Esophagus muscularis mucosa (tissue), 4 donors: Measurements from ENCODE around the gene NRARP. TPM values are rescaled to one million over a fixed set of nuclear protein-coding genes. Genes with fewer than 3 reads are reported as not detected.
A peak's percentile ranks its signal among the peaks of the same experiment; 100 is the strongest.

Experiments used
- DNase-seq: peaks from one replicate; pipeline ENCODE4 v3.0.0-alpha.2; 2017; ENCODE audit errors: extremely low spot score
- H3K27ac ChIP-seq, 4 donors: fragments of 200-600 bp; sonication (generic); replicated peaks in 1 of 4; 1 replicate in 3 of 4; 2 replicates in 1 of 4; pipeline ENCODE4 v1.5.1; 2016 to 2019; ENCODE audit warnings: mild to moderate bottlenecking in 1 of 4
- H3K27me3 ChIP-seq, 4 donors: fragments of 200-600 bp; sonication (generic); one replicate each; pipeline versions ENCODE4 v1.5.1 to v1.6.0; 2016 to 2019
- H3K36me3 ChIP-seq, 4 donors: fragments of 200-600 bp; sonication (generic); one replicate each; pipeline ENCODE4 v1.5.1; 2016 to 2019
- H3K4me1 ChIP-seq, 4 donors: fragments of 200-600 bp; sonication (generic); one replicate each; pipeline ENCODE4 v1.5.1; 2016 to 2019
- H3K4me3 ChIP-seq, 4 donors: fragments of 200-600 bp; sonication (generic); 1 replicate in 2 of 4; 2 replicates in 2 of 4; pipeline ENCODE4 v1.5.1; 2016 to 2019; ENCODE audit warnings: mild to moderate bottlenecking in 4 of 4, moderate library complexity in 1 of 4
- H3K9me3 ChIP-seq, 4 donors: fragments of 200-600 bp; sonication (generic); 1 replicate in 3 of 4; 2 replicates in 1 of 4; pipeline ENCODE4 v1.5.1; 2016 to 2019
- CTCF ChIP-seq, 3 experiments: fragments of 200-600 bp in 2 of 3; fragments of 450-650 bp in 1 of 3; sonication (generic) in 2 of 3; IDR thresholded peaks; one replicate each; pipeline ENCODE4 v1.5.1; 2017 to 2019; ENCODE audit warnings: antibody characterized with exemption in 3 of 3, mild to moderate bottlenecking in 2 of 3, moderate library complexity in 1 of 3
- EP300 ChIP-seq: sonication (generic); formaldehyde crosslinking; IDR thresholded peaks from one replicate; pipeline ENCODE4 v1.6.1; 2017; ENCODE audit warnings: antibody characterized with exemption
- POLR2A ChIP-seq: fragments of 450-650 bp; IDR thresholded peaks from one replicate; pipeline ENCODE4 v1.6.1; 2017; ENCODE audit warnings: antibody characterized with exemption, moderate library complexity, mild to moderate bottlenecking, low read depth
- POLR2AphosphoS5 ChIP-seq, 2 donors: sonication (generic); formaldehyde crosslinking; IDR thresholded peaks; one replicate each; pipeline ENCODE4 v1.6.1; 2017; ENCODE audit warnings: antibody characterized with exemption in 2 of 2
- WGBS: methylation state at CpG from one replicate; pipeline ENCODE4 v1.1.5; 2018; 5-methylcytosine and 5-hydroxymethylcytosine counted together
- intact Hi-C: fragments of 100-400 bp; cut with DNase I; formaldehyde crosslinking; loops from one replicate; pipeline ENCODE4 v1.15.1; 2023
- total RNA-seq, 4 donors: library from RNA; depleted of rRNA; stranded (reverse); fragments of >200 nt; gene quantifications; one replicate each; pipeline versions ENCODE4 v1.1.0 to v1.2.1, GENCODE V29; 2016

NRARP gene
- total RNA-seq, 4 donors from 2014 or later: 2.9 to 10.3 (median 7.2) TPM

GRCh38 chr9:137305798-137306065 is 3.7 kb upstream of the NRARP start:
- Histone ChIP-seq H3K27me3 (peaks cover 0 to 86% (median 13%) of the 10 kb centered on the region in 4 donors), H3K27ac (peak overlapping the region; percentile 56 to 81 (median 66)), H3K4me3 (peak overlapping the region; percentile 34 to 44 (median 37)), H3K9me3 (no peaks in the 10 kb centered on the region), H3K36me3 (no peaks in the 10 kb centered on the region), H3K4me1 (peaks cover 55 to 67% (median 65%) of the 10 kb centered on the region in 4 donors)
- WGBS: 24% methylated on average over 7 of the region's 8 CpGs
- intact Hi-C loops: no loop called here
- no peak for DNase-seq
- TF ChIP-seq EP300: no peak
- TF ChIP-seq CTCF (IDR thresholded peaks at IDR 0.05): no peak
- TF ChIP-seq POLR2A: no peak
- no peak for TF ChIP-seq POLR2AphosphoS5 (IDR thresholded peaks at IDR 0.05)

GRCh38 chr9:137305060-137305797 is 3.2 kb upstream of the NRARP start:
- H3K4me3 ChIP-seq: peak overlapping the region; percentile 34 to 44 (median 37)
- peak overlapping the region; percentile 56 to 81 (median 66) for H3K27ac ChIP-seq
- WGBS: 26% methylated on average over 25 of the region's 36 CpGs
- intact Hi-C loops: no loop called here
- no peak for DNase-seq
- no peaks in the 10 kb centered on the region for H3K36me3 ChIP-seq
- peaks cover 0 to 91% (median 16%) of the 10 kb centered on the region in 4 donors for H3K27me3 ChIP-seq
- TF ChIP-seq CTCF (IDR thresholded peaks at IDR 0.05): peak in 1 of 3 experiments; percentile 26
- no peak for TF ChIP-seq EP300
- no peak for TF ChIP-seq POLR2A
- peak in 1 of 2 donors; percentile 52 for TF ChIP-seq POLR2AphosphoS5 (IDR thresholded peaks at IDR 0.05)
- peaks cover 59 to 72% (median 70%) of the 10 kb centered on the region in 4 donors for H3K4me1 ChIP-seq
- no peaks in the 10 kb centered on the region for H3K9me3 ChIP-seq

- H3K4me1 ChIP-seq: peaks cover 65 to 80% (median 74%) of the 10 kb centered on the region in 4 donors
Observed at GRCh38 chr9:137304383-137305059, 2.5 kb upstream of the NRARP start.

GRCh38 chr9:137303893-137304382 is 1.9 kb upstream of the NRARP start:
- DNase-seq: no peak
- peaks cover 0 to 93% (median 29%) of the 10 kb centered on the region in 4 donors for H3K27me3 ChIP-seq
- TF ChIP-seq CTCF (IDR thresholded peaks at IDR 0.05) (no peak), EP300 (no peak), POLR2A (no peak), POLR2AphosphoS5 (IDR thresholded peaks at IDR 0.05) (no peak)
- no peak overlapping the region for H3K4me3 ChIP-seq
- H3K36me3 ChIP-seq: no peaks in the 10 kb centered on the region
- intact Hi-C loops: no loop called here
- no peaks in the 10 kb centered on the region for H3K9me3 ChIP-seq
- H3K27ac ChIP-seq: peak overlapping the region in 3 of 4 donors; percentile 56 to 81 (median 69)
- WGBS: 94% methylated on average over 13 of the region's 22 CpGs
- peaks cover 65 to 85% (median 74%) of the 10 kb centered on the region in 4 donors for H3K4me1 ChIP-seq

More at GRCh38 chr9:137304383-137305059, 2.5 kb upstream of the NRARP start:
- intact Hi-C loops: no loop called here
- Histone ChIP-seq H3K4me3 (peak overlapping the region; percentile 34 to 44 (median 37)), H3K27ac (peak overlapping the region; percentile 56 to 81 (median 66)), H3K27me3 (peaks cover 0 to 93% (median 23%) of the 10 kb centered on the region in 4 donors), H3K36me3 (no peaks in the 10 kb centered on the region), H3K9me3 (no peaks in the 10 kb centered on the region)
- no peak for DNase-seq
- TF ChIP-seq POLR2A: no peak
- no peak for TF ChIP-seq POLR2AphosphoS5 (IDR thresholded peaks at IDR 0.05)
- 46% methylated on average over 5 of the region's 16 CpGs for WGBS
